Measurements from ENCODE around the gene DSG3.
"Not testable (repeated sequence)": the region's sequence is repeated elsewhere in the genome, so short reads cannot be mapped to it uniquely, and the experiment has no call there.

The DSG3 gene

DNA sequence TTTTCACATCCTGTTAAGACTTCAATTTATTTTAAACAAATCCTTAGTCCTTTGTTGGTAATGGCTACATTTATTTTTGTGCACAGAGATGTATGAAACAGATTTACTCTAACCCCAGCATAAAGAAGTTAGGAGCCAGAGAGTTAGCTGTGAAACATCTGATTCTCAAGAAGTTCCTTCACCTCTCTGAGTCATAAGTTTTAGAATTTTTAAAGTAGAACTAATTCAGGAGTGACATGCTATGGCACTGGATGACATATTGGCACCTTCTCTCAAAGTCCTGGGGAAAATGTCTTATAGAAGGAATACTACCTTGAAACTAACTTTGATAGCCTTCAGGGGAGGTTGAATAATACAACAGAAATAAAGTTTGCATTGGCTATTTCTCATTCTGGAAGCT, 44.0 kb downstream of the DSG3 start:
- DNase-seq (ENCODE audit: low read depth) = no peak

DNA sequence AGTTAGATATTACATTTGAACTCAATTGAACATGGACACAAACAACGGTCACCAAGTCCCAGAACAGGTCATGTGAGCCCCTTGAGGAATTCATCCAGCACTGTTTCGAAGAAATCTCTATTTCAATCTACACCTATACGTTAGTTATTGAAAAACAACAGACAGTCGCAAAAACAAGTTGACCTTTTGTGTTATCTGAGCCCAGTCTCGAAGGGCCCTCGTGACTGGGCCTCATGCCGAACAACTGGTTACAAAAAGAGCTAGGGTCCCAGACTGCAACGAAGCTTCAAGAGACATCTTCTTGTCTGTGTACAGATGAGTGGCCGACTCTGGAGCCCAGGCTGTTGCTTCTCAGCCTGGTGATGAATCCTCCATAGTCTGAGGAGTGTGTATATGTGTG, 45.1 kb downstream of the DSG3 start:
- DNase-seq (ENCODE audit: low read depth) = no peak

DNA sequence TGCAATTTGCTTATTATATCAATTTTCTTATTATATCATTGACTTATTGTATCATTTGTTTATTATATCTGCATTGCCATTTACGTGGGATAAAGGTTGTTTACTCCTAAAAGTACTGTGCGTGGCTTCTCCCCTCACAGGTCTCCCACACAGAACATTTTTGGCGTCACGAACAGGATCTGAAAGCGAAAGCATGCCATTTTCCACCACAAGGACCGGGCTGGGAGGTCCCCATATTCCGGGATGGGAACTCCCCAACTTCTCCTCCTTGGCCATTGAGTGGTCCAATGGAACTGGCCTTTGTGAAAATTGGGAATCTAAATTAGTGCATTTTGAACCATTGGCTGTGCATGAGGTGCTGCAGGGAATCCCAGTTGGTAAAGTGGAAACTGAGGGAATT, 45.6 kb downstream of the DSG3 start:
- DNase-seq (ENCODE audit: low read depth) = no peak

DNA sequence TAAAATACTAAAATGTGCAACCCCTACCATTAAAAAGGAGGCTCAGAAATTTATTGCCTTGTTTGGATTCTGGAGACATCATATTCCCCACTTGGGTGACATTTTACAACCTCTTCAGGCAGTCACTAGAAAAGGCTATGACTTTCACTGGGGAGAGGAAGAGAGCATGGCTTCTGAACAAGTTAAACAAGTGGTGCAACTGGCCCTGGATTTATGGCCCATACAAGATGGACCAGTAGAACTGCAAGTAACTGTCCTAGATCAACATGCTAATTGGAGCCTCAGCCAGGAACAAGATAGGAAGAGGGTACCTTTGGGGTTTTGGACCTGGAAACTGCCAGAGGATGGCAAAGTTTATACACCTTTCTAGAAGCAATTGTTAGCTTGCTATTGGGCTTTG, 46.4 kb downstream of the DSG3 start:
- no peak for DNase-seq (ENCODE audit: low read depth)

DNA sequence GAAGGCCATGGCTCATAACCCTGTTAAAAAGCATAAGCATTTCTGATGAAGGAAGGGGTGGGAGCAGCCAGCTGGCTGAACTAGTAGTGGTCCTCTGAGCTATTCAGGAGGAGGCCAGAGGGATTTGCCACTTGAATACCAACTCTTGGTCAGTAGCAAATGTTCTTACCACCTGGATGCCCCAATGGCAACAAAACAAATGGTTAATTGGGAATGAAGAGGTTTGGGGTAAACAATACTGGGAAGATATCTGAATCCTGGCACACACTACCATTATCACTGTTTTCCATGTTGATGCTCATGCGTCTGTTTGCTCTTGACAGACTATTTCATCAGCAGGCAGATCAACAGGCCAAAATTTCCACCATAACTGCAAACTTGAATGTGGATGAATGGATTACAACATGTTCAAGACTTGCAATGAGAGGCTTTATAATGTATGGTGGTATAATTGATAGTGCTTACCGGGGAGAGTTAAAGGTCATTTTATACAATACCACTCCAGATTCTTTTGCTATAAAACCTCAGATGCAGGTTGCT, 47.2 kb downstream of the DSG3 start:
- not testable (repeated sequence) for DNase-seq (ENCODE audit: low read depth)

DNA sequence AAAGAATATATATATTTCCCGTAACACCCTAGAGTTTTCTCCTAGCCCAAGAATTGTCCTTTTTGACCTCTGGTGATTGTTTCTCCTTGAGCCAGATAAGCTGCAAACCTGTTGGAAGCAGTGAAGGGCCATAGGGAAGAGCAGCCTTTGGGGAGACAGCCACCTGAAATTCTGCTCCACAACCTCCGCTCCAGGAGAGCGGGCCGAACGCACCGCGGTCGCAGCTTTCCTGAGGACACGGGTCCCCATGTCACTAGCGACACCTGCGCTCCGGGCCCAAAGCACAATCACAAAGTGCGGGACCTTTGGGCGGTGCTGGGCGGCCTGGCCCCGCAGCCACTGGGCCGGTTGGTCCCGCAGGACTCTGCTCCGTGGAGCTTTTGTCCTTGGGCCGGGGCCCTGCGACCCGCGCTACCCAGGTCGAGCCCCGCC, 49.9 kb downstream of the DSG3 start:
- no peak for DNase-seq (ENCODE audit: low read depth)

DNA sequence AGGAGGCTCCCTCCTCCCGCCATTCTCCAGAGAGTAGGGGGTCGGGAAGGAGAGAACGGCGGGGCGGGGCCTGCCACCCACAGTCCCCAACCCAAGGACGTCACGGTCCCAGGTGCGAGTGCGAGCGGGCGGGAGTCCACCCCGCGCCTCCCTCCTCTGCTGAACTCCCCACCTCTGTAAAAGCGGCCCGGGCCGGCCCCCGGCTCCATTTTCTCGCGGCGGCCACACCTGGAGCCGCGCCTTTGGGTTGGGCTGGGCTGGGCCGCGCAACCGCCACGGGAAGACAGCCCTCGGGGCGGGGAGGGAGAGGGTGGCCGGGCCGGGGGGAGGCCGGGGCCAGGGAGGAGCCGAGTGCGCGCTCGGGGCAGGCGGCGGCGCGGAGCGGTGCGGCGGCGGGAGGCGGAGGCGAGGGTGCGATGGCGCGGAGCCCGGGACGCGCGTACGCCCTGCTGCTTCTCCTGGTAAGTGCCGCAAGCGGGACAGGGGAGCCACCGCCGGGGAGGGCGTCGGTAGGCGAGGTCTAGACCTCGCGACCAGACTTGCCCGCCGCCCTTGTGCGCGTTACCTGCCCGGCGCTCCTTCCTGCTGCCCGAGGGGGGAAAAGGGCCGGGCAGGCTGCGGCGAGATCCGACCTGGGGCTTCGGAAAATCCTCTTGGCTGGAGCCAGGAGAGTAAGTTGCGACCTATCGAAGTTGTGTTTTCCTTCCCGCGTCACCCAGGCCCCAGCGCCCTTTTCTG, 50.5 kb downstream of the DSG3 start, which contains the start of gene DSG2:
Gene DSG2 (plus strand): TSS at position 342 of the 738 bp plus-strand sequence. CDS start 75 bp downstream, at position 417.
- no peak for DNase-seq (ENCODE audit: low read depth)

DNA sequence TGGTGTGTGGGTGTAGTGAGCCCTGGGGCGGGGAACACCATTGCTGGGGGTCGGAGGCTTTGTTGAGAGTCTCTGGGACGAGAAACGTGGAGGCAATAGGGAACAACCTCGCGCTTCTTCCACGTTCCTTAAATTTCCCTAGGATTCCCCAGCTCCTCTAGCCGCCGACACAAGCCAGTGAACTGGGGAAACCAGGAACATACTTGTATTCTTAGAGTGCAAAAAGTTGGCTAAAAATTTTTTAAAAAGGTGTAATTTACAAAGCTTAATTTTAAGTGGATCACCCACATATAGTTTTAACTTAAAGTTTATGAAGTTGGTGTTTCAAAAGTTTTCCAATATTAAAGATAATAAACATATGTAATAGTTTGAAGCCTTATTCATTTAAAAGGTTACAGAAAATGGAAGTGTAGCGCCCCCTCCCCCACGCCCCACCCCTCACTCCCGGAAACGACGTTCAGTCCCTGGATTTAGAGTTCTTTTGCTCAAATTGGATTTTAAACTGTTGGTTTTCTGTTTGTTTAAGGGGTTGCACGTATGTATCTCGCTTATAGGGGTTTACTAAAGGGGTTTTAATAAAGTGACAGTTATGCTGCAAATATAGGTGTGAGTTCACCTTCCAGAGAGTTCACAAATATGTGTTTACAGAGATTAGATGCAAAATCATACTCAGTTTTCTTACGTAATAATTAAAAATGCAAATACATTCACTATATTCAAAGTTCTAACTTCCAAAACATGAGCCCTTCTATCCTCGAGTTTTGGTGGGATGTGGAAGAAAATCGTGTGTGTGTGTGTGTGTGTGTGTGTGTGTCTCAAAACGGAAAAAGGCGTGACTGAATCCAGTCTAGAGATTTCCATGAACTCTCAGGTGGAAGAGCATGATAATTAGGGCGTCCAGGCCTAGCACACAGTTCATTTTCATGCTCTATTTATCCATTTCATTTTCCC, 51.3 kb downstream of the DSG3 start:
- no peak for DNase-seq (ENCODE audit: low read depth)

DNA sequence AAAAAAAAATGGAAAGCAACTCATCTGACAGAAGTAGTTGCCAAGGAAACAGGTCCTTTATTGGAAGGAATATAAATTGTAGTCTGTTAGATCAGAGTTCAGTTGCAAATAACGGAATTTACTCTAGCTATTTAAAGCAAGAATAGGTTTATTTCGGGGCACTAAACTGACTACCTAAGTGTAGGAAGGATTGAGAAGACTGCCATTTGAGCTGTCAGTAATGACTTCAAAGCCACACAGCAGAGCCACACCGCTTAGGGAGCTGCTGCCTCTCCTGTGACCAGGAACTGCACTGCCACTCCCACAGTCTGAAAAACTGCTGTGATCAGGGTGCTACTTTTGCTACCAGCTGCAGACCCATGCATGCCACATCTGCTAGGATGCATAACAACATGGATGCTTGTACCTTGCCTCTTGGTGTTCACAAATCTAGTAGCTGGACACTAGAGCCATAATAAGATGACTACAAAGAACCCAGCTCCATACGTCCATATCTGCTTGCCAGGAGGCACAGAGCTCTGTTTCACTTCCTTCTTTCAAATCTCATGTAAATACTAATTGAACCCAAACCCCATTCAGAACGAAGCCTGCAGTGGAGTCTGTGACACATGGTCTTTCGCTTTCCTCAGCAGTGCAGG, 52.6 kb downstream of the DSG3 start:
- DNase-seq (ENCODE audit: low read depth) = no peak

DNA sequence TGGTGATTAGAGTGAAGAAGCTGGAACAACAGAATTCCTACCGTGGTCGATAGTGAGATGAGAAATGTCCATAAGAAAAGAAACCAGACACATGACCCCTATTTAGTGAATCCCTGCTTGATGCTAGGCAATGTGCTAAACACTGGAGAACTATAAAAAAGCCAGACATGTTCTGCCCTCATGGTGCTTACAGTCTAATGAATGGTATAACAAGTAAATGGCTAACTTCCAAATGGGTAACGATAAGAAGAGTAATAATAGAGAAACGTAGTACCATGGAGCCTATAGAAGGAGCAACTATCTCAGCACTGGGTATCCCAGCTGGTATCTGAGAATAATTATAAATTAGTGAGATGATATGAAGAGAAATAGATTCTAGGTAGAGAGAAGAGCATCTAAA, 55.5 kb downstream of the DSG3 start:
- no peak for DNase-seq (ENCODE audit: low read depth)

DNA sequence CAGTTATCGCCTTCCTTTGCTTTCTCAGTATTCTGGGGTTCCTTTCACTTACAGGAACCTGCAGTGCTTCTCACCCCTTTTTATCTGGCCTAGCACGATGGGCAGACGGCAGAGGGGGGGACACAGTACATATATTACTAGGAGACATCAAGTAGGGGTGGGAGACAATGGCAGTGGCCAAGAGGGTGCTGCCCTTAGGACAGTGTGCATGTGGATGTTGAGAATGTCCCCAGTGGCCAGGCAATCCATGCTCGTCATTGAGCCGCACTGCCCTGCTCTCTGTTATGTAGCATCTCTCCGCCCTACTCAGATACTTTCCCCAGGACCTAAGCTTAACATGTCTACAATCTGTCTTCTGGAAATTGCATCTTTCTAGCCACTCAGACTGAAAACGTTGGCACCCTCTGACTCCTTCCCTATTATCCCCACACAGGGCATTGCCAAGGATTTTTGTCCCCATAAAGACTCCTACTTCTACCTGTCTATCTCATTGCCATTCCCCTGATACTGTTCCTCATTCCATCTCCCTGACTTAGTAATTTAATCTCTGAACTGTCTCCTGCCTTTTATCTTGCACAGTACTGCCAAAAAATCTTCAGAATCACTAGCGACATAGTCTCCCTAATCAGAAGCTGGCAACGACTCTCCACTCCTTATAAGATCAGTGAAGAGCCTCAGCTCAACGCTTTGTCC, 57.1 kb downstream of the DSG3 start:
- no peak for DNase-seq (ENCODE audit: low read depth)

DNA sequence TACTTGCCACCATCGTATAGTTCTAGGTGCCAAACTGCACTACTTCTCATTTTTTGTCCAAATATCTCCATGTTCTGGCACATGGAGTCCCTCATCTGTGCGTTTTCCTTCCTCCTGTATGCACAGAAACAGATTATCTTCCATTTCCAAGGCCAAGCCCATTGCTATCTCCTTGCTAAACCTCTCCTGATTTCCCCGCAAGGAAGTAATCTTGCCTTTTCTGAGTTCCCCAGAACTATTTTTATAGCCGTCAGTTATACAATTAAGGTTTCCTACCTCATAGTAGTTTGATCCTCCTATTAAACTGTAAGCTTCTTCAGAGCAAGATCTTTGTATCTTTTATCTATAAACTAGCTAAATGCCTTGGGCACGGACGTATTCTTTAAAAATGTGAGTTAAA, 57.6 kb downstream of the DSG3 start:
- DNase-seq (ENCODE audit: low read depth) = no peak

DNA sequence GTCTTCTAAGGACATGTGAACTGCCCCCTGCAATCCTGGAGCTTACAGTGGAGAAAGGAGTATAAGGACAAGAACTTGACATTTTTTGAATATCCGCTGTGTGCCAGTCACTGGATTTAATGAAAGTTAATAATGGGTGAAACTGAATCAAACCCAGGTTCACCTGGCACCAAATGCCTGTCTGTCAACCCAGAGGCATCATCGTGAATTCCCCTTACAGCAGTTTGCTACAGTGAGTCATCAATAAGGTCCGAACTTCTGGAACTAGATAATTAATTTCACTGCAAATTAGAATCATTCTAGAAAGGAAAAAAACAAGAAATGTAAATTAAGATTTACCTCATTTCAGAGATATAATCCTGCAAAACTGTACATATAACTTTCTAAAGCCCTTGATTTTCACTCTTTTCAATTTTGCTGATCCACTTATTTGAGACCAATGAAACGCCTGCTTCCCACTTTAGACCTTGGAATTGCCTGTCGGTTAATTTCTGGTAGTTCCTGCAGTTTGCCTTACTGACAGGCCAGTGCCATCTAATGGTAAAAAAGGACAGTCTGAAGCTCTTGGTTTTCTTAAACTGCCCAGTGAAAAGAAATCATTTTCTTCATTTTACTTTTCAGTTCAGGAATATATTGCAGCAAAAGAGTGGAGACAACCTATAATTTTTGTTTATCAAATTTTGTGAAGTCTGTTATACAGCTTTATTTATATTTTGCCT, 58.6 kb downstream of the DSG3 start:
- no peak for DNase-seq (ENCODE audit: low read depth)

DNA sequence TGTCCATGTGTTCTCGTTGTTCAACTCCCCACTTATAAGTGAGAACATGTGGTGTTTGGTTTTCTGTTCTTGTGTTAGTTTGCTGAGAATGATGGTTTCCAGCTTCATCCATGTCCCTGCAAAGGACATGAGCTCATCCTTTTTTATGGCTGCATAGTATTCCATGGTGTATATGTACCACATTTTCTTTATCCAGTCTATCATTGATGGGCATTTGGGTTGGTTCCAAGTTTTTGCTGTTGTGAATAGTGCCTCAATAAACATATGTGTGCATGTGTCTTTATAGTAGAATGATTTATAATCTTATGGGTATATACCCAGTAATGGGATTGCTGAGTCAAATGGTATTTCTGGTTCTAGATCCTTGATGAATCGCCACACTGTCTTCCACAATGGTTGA, 59.6 kb downstream of the DSG3 start:
- DNase-seq (ENCODE audit: low read depth) = not testable (repeated sequence)

DNA sequence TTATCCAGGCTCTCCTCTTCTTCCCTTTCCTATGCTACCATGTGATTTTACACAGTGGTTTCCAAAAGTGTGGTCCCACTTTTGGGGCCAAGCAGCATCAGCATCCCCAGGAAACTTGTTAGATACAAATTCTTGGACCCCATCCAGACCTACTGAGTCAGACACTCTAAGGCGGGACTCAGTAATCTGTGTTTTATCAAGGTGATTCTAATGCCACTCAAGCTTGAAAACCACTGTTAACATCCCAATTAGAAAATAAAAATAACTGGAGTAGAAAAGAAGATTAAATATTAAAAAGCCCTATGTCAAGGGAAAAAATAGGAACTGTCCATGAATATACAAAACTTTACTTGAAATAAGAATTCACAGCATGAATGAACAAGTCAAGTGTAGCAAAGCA, 61.2 kb downstream of the DSG3 start:
- DNase-seq (ENCODE audit: low read depth) = no peak

DNA sequence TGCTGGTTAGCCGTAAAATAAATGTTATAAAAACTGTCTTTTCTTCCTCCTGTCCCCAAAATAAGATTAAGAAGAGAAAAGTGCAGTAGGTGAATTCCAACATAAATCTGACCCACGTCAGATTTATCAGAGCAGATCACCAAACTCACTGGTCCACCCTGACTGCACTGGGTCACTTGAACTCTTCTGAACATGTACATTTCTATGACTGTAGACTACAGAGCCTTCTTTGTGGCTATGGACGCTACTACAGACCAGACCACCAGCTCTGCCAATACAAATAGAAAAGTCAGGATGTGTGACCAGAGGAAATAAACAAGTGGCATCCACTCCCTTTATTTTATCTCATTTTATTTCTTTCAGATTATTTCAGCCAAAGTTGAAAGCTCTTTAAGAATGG, 62.0 kb downstream of the DSG3 start:
- DNase-seq (ENCODE audit: low read depth) = no peak

DNA sequence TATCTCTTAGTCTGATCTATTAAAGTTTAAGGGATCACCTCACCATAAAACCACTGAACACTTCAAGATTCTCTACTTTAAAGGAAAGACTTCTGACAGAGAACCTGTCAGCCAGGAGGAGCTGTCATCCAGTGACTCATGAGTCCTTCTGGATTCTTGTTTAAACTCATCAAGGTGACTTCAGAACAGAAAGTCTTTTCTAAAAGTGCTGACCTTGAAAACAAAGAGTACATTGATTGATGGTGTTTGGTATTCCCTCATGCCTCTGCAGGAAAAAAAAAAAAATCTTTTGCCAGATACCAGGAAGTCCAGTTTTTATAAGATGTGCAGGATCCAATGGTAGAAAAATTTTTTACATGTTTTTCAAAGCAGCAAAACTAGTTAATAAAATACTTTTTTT, 62.8 kb downstream of the DSG3 start:
- no peak for DNase-seq (ENCODE audit: low read depth)

DNA sequence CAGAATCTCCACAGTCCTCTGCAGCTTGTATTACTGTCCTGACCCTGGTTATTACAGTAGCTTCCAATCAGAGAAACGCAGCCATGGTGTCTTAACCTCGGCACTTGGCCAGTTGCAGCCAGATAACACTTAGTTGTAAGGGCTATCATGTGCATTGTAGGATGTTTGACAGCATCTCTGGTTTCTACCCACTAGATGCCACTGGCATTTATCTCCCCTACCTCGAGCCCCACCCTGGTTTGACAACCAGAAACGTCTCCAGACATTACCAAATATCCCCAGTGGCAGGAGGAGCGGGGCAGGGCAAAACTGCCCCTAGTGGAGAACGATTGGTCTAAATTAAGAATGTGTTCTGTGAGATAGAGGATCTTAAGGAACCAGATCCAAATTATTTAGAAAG, 63.6 kb downstream of the DSG3 start:
- DNase-seq (ENCODE audit: low read depth) = no peak

DNA sequence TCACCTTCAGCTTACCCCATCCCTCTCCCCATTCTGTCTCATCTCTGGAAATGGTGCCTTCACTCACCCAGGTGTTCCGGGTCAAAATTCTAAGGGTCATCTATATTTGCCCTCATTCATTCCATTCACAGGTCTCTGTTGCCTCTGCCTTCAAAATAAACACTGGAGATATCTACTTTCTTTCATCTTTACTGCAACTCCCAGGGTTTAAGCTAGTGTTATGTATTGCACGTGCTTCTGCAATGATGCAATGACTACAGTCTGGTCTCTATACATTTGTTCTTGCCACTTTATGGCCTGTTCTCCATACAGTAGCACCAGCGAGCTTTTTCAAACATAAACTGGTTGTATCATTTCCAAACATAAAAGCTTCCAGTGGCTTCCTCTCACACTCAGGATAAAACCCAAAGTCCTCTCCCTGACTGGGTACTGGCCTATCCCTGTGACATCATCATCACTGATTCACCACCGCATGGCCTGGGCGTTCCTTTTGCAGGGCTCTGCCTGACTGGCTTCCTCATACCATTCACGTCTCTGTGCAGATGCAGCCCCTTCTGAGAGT, 64.7 kb downstream of the DSG3 start:
- DNase-seq (ENCODE audit: low read depth) = no peak

DNA sequence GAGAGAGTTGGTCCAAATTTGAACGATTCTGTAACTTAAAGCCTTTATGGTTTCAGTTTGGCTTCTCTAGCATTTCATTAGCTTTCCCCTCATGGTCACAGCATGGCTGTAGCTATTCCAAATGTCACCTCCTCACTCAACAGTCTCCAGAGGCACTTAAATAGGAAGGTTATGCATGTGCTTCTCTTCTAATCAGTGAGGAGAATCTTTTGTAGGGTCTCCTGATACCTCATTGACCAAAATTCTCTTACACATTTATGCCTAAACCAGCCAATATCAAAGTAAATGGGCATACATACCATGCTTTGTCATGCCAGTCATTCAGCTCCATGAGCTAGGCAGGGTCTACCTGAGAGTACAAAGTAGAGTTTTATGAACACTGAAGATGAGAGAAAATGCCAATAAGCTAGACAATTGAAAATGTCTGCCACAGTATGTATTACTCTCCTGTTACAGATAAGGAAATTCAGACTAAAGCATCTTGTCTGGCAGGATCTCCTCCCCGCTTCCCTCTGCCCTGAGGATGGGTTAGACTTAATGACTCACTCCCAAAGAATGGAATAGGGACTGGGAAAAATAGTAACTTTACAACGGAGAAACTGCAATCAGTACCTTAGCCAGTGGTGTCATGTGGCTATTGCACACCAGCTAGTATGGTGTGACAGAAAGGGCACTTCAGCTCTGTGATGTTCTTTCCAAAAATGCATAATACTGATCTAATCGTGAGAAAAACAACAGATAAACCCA, 65.8 kb downstream of the DSG3 start:
- DNase-seq (ENCODE audit: low read depth) = no peak
